ENCODE measurements around the gene EMC1.
"Not testable (repeated sequence)": the region's sequence is repeated elsewhere in the genome, so short reads cannot be mapped to it uniquely, and the experiment has no call there.

DNA sequence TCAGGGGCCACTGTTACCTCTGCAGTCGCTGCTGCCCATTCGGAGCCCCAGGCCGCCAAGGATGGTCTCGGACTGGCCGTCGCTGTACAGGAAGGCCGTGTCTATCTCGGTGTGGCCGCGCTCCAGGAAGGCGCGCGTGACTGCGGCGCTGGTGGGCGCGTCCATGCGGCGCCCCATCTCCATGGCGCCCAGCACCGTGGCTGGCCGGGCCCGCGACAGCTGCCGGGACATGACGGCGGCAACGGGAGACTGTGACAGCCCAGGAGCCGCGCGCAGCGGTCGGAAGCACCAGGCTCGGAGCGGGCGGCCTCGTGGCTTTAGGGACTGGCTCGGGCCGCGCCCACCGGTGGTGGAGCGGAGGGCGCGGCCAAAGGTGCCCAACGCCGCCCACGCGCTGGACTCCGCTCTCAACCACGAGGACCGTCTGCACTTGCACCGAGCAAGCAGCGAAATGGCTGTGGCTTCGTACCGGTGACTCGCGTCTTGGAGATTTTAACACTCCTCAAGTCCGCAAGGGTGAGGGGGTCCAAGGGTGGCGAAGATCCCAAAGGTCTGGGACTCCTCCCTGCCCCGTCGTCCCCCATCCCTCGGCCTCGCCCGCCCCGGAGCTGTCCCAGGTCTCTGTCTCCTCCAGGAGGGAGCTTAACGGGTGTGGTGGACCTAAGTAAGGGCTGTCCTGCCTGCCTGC, 22.7 kb upstream of the EMC1 start:
- TF ChIP-seq EZH2 (IDR thresholded peaks at IDR 0.05; ENCODE audit: low read length, missing control alignments): not testable (repeated sequence)
- TF ChIP-seq, protein P1, sequence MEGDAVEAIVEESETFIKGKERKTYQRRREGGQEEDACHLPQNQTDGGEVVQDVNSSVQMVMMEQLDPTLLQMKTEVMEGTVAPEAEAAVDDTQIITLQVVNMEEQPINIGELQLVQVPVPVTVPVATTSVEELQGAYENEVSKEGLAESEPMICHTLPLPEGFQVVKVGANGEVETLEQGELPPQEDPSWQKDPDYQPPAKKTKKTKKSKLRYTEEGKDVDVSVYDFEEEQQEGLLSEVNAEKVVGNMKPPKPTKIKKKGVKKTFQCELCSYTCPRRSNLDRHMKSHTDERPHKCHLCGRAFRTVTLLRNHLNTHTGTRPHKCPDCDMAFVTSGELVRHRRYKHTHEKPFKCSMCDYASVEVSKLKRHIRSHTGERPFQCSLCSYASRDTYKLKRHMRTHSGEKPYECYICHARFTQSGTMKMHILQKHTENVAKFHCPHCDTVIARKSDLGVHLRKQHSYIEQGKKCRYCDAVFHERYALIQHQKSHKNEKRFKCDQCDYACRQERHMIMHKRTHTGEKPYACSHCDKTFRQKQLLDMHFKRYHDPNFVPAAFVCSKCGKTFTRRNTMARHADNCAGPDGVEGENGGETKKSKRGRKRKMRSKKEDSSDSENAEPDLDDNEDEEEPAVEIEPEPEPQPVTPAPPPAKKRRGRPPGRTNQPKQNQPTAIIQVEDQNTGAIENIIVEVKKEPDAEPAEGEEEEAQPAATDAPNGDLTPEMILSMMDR (conservative IDR thresholded peaks at IDR 0.05 in 1 of 2, IDR thresholded peaks at IDR 0.05 in 1 of 2; ENCODE audit: low read depth in 1 of 2, low read length in 2 of 2): not testable (repeated sequence)
